Cardiac muscle cell (in vitro differentiated cells and primary cell): ENCODE measurements around the gene ING5. TPM values are rescaled to one million over a fixed set of nuclear protein-coding genes. Genes with fewer than 3 reads are reported as not detected.
"Not testable (repeated sequence)": the region's sequence is repeated elsewhere in the genome, so short reads cannot be mapped to it uniquely, and the experiment has no call there.

Experiments used
- DNase-seq, 2 donors: peaks; one replicate each; pipeline versions ENCODE4 v3.0.0 to v3.0.0-alpha.2; 2010 to 2017; ENCODE audit warnings: low read depth in 1 of 2, low spot score in 1 of 2
- H3K27ac ChIP-seq: fragments of 200-600 bp; sonication (generic); 2 replicates; pipeline ENCODE4 v1.5.1; 2016
- H3K27me3 ChIP-seq: fragments of 200-600 bp; sonication (generic); 2 replicates; pipeline ENCODE4 v1.6.0; 2016; ENCODE audit warnings: control low read depth
- H3K36me3 ChIP-seq: fragments of 200-600 bp; sonication (generic); 2 replicates; pipeline ENCODE4 v1.5.1; 2016; ENCODE audit warnings: control low read depth
- H3K4me1 ChIP-seq: fragments of 200-600 bp; sonication (generic); 2 replicates; pipeline ENCODE4 v1.8.1; 2017; ENCODE audit warnings: low read depth, mild to moderate bottlenecking, mixed run types
- H3K4me3 ChIP-seq: fragments of 200-600 bp; sonication (generic); 2 replicates; pipeline ENCODE4 v1.5.1; 2016; ENCODE audit warnings: mild to moderate bottlenecking
- H3K9me3 ChIP-seq: fragments of 200-600 bp; sonication (generic); 2 replicates; pipeline ENCODE4 v1.5.1; 2017; ENCODE audit warnings: low read depth, mild to moderate bottlenecking, control low read depth
- CTCF ChIP-seq: IDR thresholded peaks from 2 replicates; pipeline ENCODE4 v1.5.1; 2012; ENCODE audit warnings: low read depth, mild to moderate bottlenecking, low read length
- polyA plus RNA-seq: library from polyadenylated mRNA; unstranded; fragments of >200 nt; fragmentation: Nextera tagmentation; extraction: Ambion mirVana; gene quantifications from 2 replicates; pipeline ENCODE4 v1.2.1, GENCODE V29; 2016
- total RNA-seq: library from RNA; depleted of rRNA; stranded (reverse); fragments of >200 nt; gene quantifications from 2 replicates; pipeline ENCODE4 v1.2.3, GENCODE V29; 2016

The ING5 gene
- total and polyA plus RNA-seq, 2 experiments from 2014 or later, result 16.3 to 53.6 TPM

- no peak for DNase-seq
- Histone ChIP-seq H3K36me3 (no peaks in the 10 kb centered on the region), H3K27me3 (no peaks in the 10 kb centered on the region), H3K4me1 (peaks cover 13% of the 10 kb centered on the region), H3K9me3 (no peaks in the 10 kb centered on the region), H3K4me3 (no peak overlapping the region), H3K27ac (peak overlapping the region; percentile 62)
- no peak for TF ChIP-seq CTCF
Measured at GRCh38 chr2:241759067-241759807, 57.4 kb downstream of the ING5 start.

GRCh38 chr2:241759893-241760292, 58.1 kb downstream of the ING5 start:
- not testable (repeated sequence) for H3K9me3 ChIP-seq, H3K4me3 ChIP-seq, H3K27ac ChIP-seq, H3K36me3 ChIP-seq, DNase-seq, H3K27me3 ChIP-seq
- peaks cover 19% of the 10 kb centered on the region for H3K4me1 ChIP-seq

- no peak overlapping the region for H3K4me3 ChIP-seq
- no peaks in the 10 kb centered on the region for H3K27me3 ChIP-seq
- no peak for DNase-seq
- H3K4me1 ChIP-seq, result peaks cover 19% of the 10 kb centered on the region
- TF ChIP-seq CTCF, result no peak
- H3K9me3 ChIP-seq, result no peaks in the 10 kb centered on the region
- H3K27ac ChIP-seq, result no peak overlapping the region
- no peaks in the 10 kb centered on the region for H3K36me3 ChIP-seq
Measured at GRCh38 chr2:241760301-241760771, 58.5 kb downstream of the ING5 start.

GRCh38 chr2:241762321-241762932, 60.6 kb downstream of the ING5 start:
- H3K4me1 ChIP-seq, result peaks cover 19% of the 10 kb centered on the region
- no peak overlapping the region for H3K4me3 ChIP-seq
- H3K27me3 ChIP-seq, result no peaks in the 10 kb centered on the region
- no peak for TF ChIP-seq CTCF
- H3K9me3 ChIP-seq, result no peaks in the 10 kb centered on the region
- H3K36me3 ChIP-seq, result no peaks in the 10 kb centered on the region
- H3K27ac ChIP-seq, result no peak overlapping the region
- DNase-seq, result no peak

- TF ChIP-seq CTCF, result no peak
- peaks cover 19% of the 10 kb centered on the region for H3K4me1 ChIP-seq
- H3K9me3 ChIP-seq, result no peaks in the 10 kb centered on the region
- no peak overlapping the region for H3K27ac ChIP-seq
- no peaks in the 10 kb centered on the region for H3K36me3 ChIP-seq
- H3K4me3 ChIP-seq, result no peak overlapping the region
- H3K27me3 ChIP-seq, result no peaks in the 10 kb centered on the region
- DNase-seq, result no peak
Measured at GRCh38 chr2:241762933-241763369, 61.1 kb downstream of the ING5 start.
